ENCODE results near the gene SH3D19. TPM values are rescaled to one million over a fixed set of nuclear protein-coding genes. Genes with fewer than 3 reads are reported as not detected.
"Not testable (repeated sequence)": the region's sequence is repeated elsewhere in the genome, so short reads cannot be mapped to it uniquely, and the experiment has no call there.

The SH3D19 gene
- total RNA-seq, 1 donor from 2014 or later, result not detected

GRCh38 chr4:151157543-151157942, 167.9 kb downstream of the SH3D19 start:
- intact Hi-C loops (cut with micrococcal nuclease), result no loop called here

GRCh38 chr4:151153585-151153984, 171.8 kb downstream of the SH3D19 start:
- intact Hi-C loops (cut with micrococcal nuclease), result no loop called here

- intact Hi-C loops (cut with micrococcal nuclease), result no loop called here
These were observed 173.4 kb downstream of the SH3D19 start for GRCh38 chr4:151152028-151152427.

- intact Hi-C loops (cut with micrococcal nuclease), result no loop called here
These were observed 174.4 kb downstream of the SH3D19 start for GRCh38 chr4:151150821-151151580.

GRCh38 chr4:151148261-151148660, 177.1 kb downstream of the SH3D19 start:
- intact Hi-C loops (cut with micrococcal nuclease), result no loop called here

GRCh38 chr4:151147000-151147399, 178.4 kb downstream of the SH3D19 start:
- intact Hi-C loops (cut with micrococcal nuclease), result no loop called here

- intact Hi-C loops (cut with micrococcal nuclease), result no loop called here
These were observed 180.9 kb downstream of the SH3D19 start for GRCh38 chr4:151144329-151145072.

- intact Hi-C loops (cut with micrococcal nuclease), result no loop called here
These were observed 181.6 kb downstream of the SH3D19 start for GRCh38 chr4:151143811-151144210.

GRCh38 chr4:151143162-151143561, 182.2 kb downstream of the SH3D19 start:
- intact Hi-C loops (cut with micrococcal nuclease), result no loop called here

- intact Hi-C loops (cut with micrococcal nuclease), result no loop called here
These were observed 182.6 kb downstream of the SH3D19 start for GRCh38 chr4:151142758-151143157.

GRCh38 chr4:151139814-151140213, 185.6 kb downstream of the SH3D19 start:
- intact Hi-C loops (cut with micrococcal nuclease), result no loop called here

- intact Hi-C loops (cut with micrococcal nuclease), result not testable (repeated sequence)
These were observed 189.4 kb downstream of the SH3D19 start for GRCh38 chr4:151136048-151136447.

- intact Hi-C loops (cut with micrococcal nuclease), result no loop called here
These were observed 192.1 kb downstream of the SH3D19 start for GRCh38 chr4:151133311-151133710.

GRCh38 chr4:151129796-151130195, 195.6 kb downstream of the SH3D19 start:
- intact Hi-C loops (cut with micrococcal nuclease), result no loop called here

GRCh38 chr4:151117371-151117962, 207.9 kb downstream of the SH3D19 start:
- intact Hi-C loops (cut with micrococcal nuclease), result loop anchor here (1.0 kb wide), 1 partner anchor 245 kb away; no protein-coding TSS in a partner anchor

GRCh38 chr4:151114986-151115385, 210.4 kb downstream of the SH3D19 start:
- intact Hi-C loops (cut with micrococcal nuclease), result no loop called here

- intact Hi-C loops (cut with micrococcal nuclease), result no loop called here
These were observed 211.1 kb downstream of the SH3D19 start for GRCh38 chr4:151114338-151114737.

GRCh38 chr4:151110236-151110635, 215.2 kb downstream of the SH3D19 start:
- intact Hi-C loops (cut with micrococcal nuclease), result no loop called here

- intact Hi-C loops (cut with micrococcal nuclease), result no loop called here
These were observed 218.3 kb downstream of the SH3D19 start for GRCh38 chr4:151107063-151107462.

GRCh38 chr4:151105454-151106032, 219.9 kb downstream of the SH3D19 start:
- intact Hi-C loops (cut with micrococcal nuclease), result no loop called here

- intact Hi-C loops (cut with micrococcal nuclease), result no loop called here
These were observed 220.8 kb downstream of the SH3D19 start for GRCh38 chr4:151104621-151105020.

- intact Hi-C loops (cut with micrococcal nuclease), result no loop called here
These were observed 221.6 kb downstream of the SH3D19 start for GRCh38 chr4:151103758-151104157.

Measured in T-helper 2 cell treated with Interferon-gamma antibody and Interleukin-4, amounts not matched to agents 100 ng/mL and 5 ng/mL, for 36 hours (primary cell).